Measurements from ENCODE around the gene SEMA4F.

SEMA4F gene

DNA sequence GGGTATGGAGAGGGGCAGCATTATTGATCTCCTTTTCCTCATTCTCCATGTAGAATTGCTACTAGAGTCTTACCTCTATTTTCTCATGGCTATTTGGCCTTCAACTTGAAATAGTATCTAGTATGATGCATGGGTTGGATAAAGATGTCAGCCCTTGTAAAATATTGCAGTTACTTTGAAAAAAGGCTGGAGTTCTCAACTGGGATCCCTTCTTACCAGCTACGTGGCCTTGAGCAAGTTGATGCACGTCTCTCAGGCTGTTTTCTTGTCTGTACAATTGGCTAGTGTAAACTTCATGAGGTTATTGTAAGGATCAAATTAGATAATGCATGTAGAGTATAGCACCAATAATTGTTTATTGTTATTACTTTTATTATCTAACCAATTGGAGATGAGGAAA, 50.2 kb downstream of the SEMA4F start:
- Histone ChIP-seq H3K4me1 (ENCODE audit: control insufficient read depth, insufficient read depth, low read length) (no peaks in the 10 kb centered on the region), H3K9me3 (ENCODE audit: control insufficient read depth, insufficient read depth, low read length) (no peaks in the 10 kb centered on the region), H3K27ac (ENCODE audit: low read length) (no peak overlapping the region), H3K36me3 (ENCODE audit: control insufficient read depth, insufficient read depth, low read length) (no peaks in the 10 kb centered on the region), H3K4me3 (ENCODE audit: low read length) (no peak overlapping the region), H3K27me3 (ENCODE audit: control insufficient read depth, insufficient read depth, low read length) (no peaks in the 10 kb centered on the region)
- no peak for DNase-seq (ENCODE audit: low read depth, low spot score)
- no CpG with 5 or more reads among the region's 2 CpGs for WGBS (ENCODE audit: insufficient coverage, insufficient read length)

DNA sequence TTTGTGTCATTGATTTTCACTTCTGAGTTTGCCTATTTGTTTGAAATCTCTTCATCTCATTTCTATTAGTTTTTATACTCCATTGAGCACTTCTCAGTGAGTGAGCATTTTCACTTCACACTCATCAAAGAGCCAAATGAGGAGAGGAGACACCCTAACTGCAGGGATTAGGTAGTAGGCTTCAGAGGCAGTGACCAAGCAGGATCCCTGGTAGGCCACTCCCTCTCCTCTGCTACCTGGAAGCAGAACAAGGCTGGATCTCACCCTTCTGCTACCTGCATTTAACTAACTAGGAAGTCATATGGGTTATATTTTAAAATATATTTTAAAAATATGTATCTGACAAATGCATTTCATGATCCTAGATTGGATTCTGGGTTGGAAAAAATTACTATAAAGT, 52.7 kb downstream of the SEMA4F start:
- DNase-seq (ENCODE audit: low read depth, low spot score), result no peak
- no peak overlapping the region for H3K27ac ChIP-seq (ENCODE audit: low read length)
- no peaks in the 10 kb centered on the region for H3K9me3 ChIP-seq (ENCODE audit: control insufficient read depth, insufficient read depth, low read length)
- H3K4me3 ChIP-seq (ENCODE audit: low read length), result no peak overlapping the region
- no peaks in the 10 kb centered on the region for H3K4me1 ChIP-seq (ENCODE audit: control insufficient read depth, insufficient read depth, low read length)
- no peaks in the 10 kb centered on the region for H3K27me3 ChIP-seq (ENCODE audit: control insufficient read depth, insufficient read depth, low read length)
- H3K36me3 ChIP-seq (ENCODE audit: control insufficient read depth, insufficient read depth, low read length), result no peaks in the 10 kb centered on the region

- Histone ChIP-seq H3K27me3 (ENCODE audit: control insufficient read depth, insufficient read depth, low read length) (no peaks in the 10 kb centered on the region), H3K4me1 (ENCODE audit: control insufficient read depth, insufficient read depth, low read length) (no peaks in the 10 kb centered on the region), H3K4me3 (ENCODE audit: low read length) (no peak overlapping the region), H3K27ac (ENCODE audit: low read length) (no peak overlapping the region), H3K36me3 (ENCODE audit: control insufficient read depth, insufficient read depth, low read length) (no peaks in the 10 kb centered on the region), H3K9me3 (ENCODE audit: control insufficient read depth, insufficient read depth, low read length) (no peaks in the 10 kb centered on the region)
- no peak for DNase-seq (ENCODE audit: low read depth, low spot score)
- whole genome bisulfite sequencing (ENCODE audit: insufficient coverage, insufficient read length), result no CpG with 5 or more reads among the region's 3 CpGs
Observed at GRCh38 chr2:74707837-74708236, 53.8 kb downstream of the SEMA4F start.

- Histone ChIP-seq H3K27ac (ENCODE audit: low read length) (no peak overlapping the region), H3K9me3 (ENCODE audit: control insufficient read depth, insufficient read depth, low read length) (no peaks in the 10 kb centered on the region), H3K36me3 (ENCODE audit: control insufficient read depth, insufficient read depth, low read length) (no peaks in the 10 kb centered on the region), H3K27me3 (ENCODE audit: control insufficient read depth, insufficient read depth, low read length) (no peaks in the 10 kb centered on the region), H3K4me3 (ENCODE audit: low read length) (no peak overlapping the region), H3K4me1 (ENCODE audit: control insufficient read depth, insufficient read depth, low read length) (no peaks in the 10 kb centered on the region)
- no peak for DNase-seq (ENCODE audit: low read depth, low spot score)
Observed at GRCh38 chr2:74708296-74708695, 54.2 kb downstream of the SEMA4F start.

- DNase-seq (ENCODE audit: low read depth, low spot score), result no peak
- H3K27ac ChIP-seq (ENCODE audit: low read length), result no peak overlapping the region
- H3K9me3 ChIP-seq (ENCODE audit: control insufficient read depth, insufficient read depth, low read length), result no peaks in the 10 kb centered on the region
- H3K4me1 ChIP-seq (ENCODE audit: control insufficient read depth, insufficient read depth, low read length), result no peaks in the 10 kb centered on the region
- H3K36me3 ChIP-seq (ENCODE audit: control insufficient read depth, insufficient read depth, low read length), result no peaks in the 10 kb centered on the region
- no peaks in the 10 kb centered on the region for H3K27me3 ChIP-seq (ENCODE audit: control insufficient read depth, insufficient read depth, low read length)
- WGBS (ENCODE audit: insufficient coverage, insufficient read length), result no CpG with 5 or more reads among the region's 4 CpGs
- no peak overlapping the region for H3K4me3 ChIP-seq (ENCODE audit: low read length)
Observed at GRCh38 chr2:74708883-74709282, 54.8 kb downstream of the SEMA4F start.

DNA sequence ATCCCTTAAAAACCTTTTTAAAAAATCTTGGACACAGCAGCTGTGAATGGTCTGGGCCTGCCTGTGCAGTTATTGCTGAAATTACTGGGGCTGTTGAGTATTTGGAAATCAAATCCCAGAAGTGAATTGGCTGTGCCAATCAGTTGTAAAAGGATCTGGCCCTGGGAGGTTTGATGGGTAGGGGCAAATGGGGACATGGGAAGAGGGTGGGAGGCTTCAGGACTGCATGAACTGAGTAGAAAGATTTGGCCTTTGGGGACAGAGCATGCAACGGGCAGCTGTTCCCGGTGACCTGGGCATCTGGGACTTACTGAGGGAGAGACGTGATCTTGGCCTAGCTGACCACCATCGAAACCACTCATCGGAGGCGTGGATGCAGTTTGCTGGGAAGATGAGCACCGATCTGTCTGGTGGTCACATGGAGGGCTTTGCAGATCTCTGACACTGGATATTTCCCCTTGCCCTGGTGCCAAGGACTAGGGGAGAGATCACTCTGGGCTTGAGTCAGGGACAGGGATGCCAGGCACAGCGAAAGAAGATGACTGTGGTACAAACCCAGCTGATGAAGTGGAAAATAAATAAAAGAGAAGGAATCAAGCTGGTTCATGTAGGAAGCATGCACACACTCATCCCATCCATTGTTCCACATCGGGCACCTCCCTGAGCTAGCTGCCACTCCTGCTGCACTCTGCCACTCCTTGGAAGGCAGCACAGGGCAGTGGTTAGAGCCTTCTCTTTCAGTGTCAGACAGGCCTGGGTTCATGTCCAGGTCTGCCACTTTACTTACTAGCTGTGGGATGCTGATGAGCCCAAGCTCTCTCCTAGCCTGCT, 58.4 kb downstream of the SEMA4F start:
- Histone ChIP-seq H3K36me3 (ENCODE audit: control insufficient read depth, insufficient read depth, low read length) (no peaks in the 10 kb centered on the region), H3K9me3 (ENCODE audit: control insufficient read depth, insufficient read depth, low read length) (no peaks in the 10 kb centered on the region), H3K4me1 (ENCODE audit: control insufficient read depth, insufficient read depth, low read length) (no peaks in the 10 kb centered on the region), H3K4me3 (ENCODE audit: low read length) (no peak overlapping the region), H3K27me3 (ENCODE audit: control insufficient read depth, insufficient read depth, low read length) (peaks cover 5% of the 10 kb centered on the region; the same call in 1 of the 2 replicates), H3K27ac (ENCODE audit: low read length) (no peak overlapping the region)
- no CpG with 5 or more reads among the region's 9 CpGs for WGBS (ENCODE audit: insufficient coverage, insufficient read length)
- DNase-seq (ENCODE audit: low read depth, low spot score), result no peak

- WGBS (ENCODE audit: insufficient coverage, insufficient read length), result no CpG with 5 or more reads among the region's 8 CpGs
- Histone ChIP-seq H3K27ac (ENCODE audit: low read length) (no peak overlapping the region), H3K4me3 (ENCODE audit: low read length) (no peak overlapping the region)
Observed at GRCh38 chr2:74714691-74715080, 60.6 kb downstream of the SEMA4F start.

GRCh38 chr2:74715081-74715791, 61.2 kb downstream of the SEMA4F start:
- H3K36me3 ChIP-seq (ENCODE audit: control insufficient read depth, insufficient read depth, low read length), result no peaks in the 10 kb centered on the region
- peaks cover 6% of the 10 kb centered on the region; the same call in 1 of the 2 replicates for H3K27me3 ChIP-seq (ENCODE audit: control insufficient read depth, insufficient read depth, low read length)
- no CpG with 5 or more reads among the region's 56 CpGs for WGBS (ENCODE audit: insufficient coverage, insufficient read length)
- H3K9me3 ChIP-seq (ENCODE audit: control insufficient read depth, insufficient read depth, low read length), result no peaks in the 10 kb centered on the region
- no peak overlapping the region for H3K27ac ChIP-seq (ENCODE audit: low read length)
- H3K4me3 ChIP-seq (ENCODE audit: low read length), result peak overlapping the region; percentile 49; the same call in 1 of the 2 replicates
- no peaks in the 10 kb centered on the region for H3K4me1 ChIP-seq (ENCODE audit: control insufficient read depth, insufficient read depth, low read length)
- DNase-seq (ENCODE audit: low read depth, low spot score), result peak; percentile 57

More at GRCh38 chr2:74714691-74715080, 60.6 kb downstream of the SEMA4F start:
- Histone ChIP-seq H3K36me3 (ENCODE audit: control insufficient read depth, insufficient read depth, low read length) (no peaks in the 10 kb centered on the region), H3K9me3 (ENCODE audit: control insufficient read depth, insufficient read depth, low read length) (no peaks in the 10 kb centered on the region), H3K27me3 (ENCODE audit: control insufficient read depth, insufficient read depth, low read length) (peaks cover 6% of the 10 kb centered on the region; the same call in 1 of the 2 replicates), H3K4me1 (ENCODE audit: control insufficient read depth, insufficient read depth, low read length) (no peaks in the 10 kb centered on the region)
- no peak for DNase-seq (ENCODE audit: low read depth, low spot score)

DNA sequence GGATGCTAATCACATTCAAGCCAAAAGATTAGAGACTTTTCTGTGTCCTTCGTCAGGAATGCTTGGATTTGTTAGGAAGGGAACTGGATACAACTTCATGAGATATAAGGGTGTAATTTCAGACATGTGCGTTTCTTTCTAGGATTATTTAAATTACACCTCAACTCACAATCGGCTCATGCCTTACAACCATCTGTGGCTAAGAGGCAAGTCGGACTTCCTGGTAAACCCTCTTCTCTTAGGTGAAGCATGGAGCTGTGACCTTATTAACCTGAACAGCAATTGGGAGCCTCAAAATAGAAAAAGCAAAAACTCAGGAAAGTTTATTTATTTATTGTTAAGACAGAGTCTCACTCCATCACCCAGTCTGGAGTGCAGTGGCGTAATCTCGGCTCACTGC, 61.8 kb downstream of the SEMA4F start:
- H3K27ac ChIP-seq (ENCODE audit: low read length), result no peak overlapping the region
- H3K4me3 ChIP-seq (ENCODE audit: low read length), result peak overlapping the region; percentile 49; the same call in 1 of the 2 replicates
- WGBS (ENCODE audit: insufficient coverage, insufficient read length), result no CpG with 5 or more reads among the region's 6 CpGs
- peaks cover 6% of the 10 kb centered on the region; the same call in 1 of the 2 replicates for H3K27me3 ChIP-seq (ENCODE audit: control insufficient read depth, insufficient read depth, low read length)
- no peak for DNase-seq (ENCODE audit: low read depth, low spot score)
- H3K9me3 ChIP-seq (ENCODE audit: control insufficient read depth, insufficient read depth, low read length), result no peaks in the 10 kb centered on the region
- no peaks in the 10 kb centered on the region for H3K4me1 ChIP-seq (ENCODE audit: control insufficient read depth, insufficient read depth, low read length)
- H3K36me3 ChIP-seq (ENCODE audit: control insufficient read depth, insufficient read depth, low read length), result no peaks in the 10 kb centered on the region

DNA sequence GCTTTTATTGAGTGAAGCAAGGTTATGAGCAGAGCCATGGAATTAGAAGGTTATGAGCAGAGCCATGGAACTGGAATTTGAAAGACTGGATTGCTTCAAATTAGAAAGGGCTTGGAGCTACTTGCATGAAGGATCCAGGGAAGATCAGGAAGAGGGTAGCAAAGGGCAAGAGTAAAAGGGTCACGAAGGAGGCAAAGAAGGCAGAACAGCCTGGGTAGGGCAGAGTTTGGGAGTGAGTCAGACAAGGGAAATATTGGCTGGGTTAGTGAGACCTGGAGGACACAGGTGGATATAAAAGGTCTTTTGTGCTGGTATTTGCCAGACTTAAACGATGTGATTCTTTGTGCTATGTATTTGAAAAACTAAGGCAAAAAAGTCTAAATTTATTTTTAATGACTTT, 65.0 kb downstream of the SEMA4F start:
- DNase-seq (ENCODE audit: low read depth, low spot score), result no peak
- Histone ChIP-seq H3K27ac (ENCODE audit: low read length) (no peak overlapping the region), H3K4me3 (ENCODE audit: low read length) (no peak overlapping the region), H3K4me1 (ENCODE audit: control insufficient read depth, insufficient read depth, low read length) (no peaks in the 10 kb centered on the region), H3K27me3 (ENCODE audit: control insufficient read depth, insufficient read depth, low read length) (peaks cover 6% of the 10 kb centered on the region; the same call in 1 of the 2 replicates), H3K36me3 (ENCODE audit: control insufficient read depth, insufficient read depth, low read length) (no peaks in the 10 kb centered on the region), H3K9me3 (ENCODE audit: control insufficient read depth, insufficient read depth, low read length) (no peaks in the 10 kb centered on the region)
- WGBS (ENCODE audit: insufficient coverage, insufficient read length), result no CpG with 5 or more reads among the region's 2 CpGs

All from iPS DF 6.9 (cell line).